Measurements from ENCODE around the gene TIMM10.

The TIMM10 gene

GRCh38 chr11:57523419-57523818, 7.1 kb downstream of the TIMM10 start:
- peaks cover 13% of the 10 kb centered on the region for H3K36me3 Mint-ChIP-seq (ENCODE audit: low read depth)
- H3K4me1 Mint-ChIP-seq: peaks cover 7% of the 10 kb centered on the region
- DNase-seq: no peak
- no peaks in the 10 kb centered on the region for H3K27me3 Mint-ChIP-seq
- no peak overlapping the region for H3K4me3 Mint-ChIP-seq
- no peak for ATAC-seq
- H3K27ac Mint-ChIP-seq: no peak overlapping the region
- H3K9me3 Mint-ChIP-seq: no peaks in the 10 kb centered on the region

DNA sequence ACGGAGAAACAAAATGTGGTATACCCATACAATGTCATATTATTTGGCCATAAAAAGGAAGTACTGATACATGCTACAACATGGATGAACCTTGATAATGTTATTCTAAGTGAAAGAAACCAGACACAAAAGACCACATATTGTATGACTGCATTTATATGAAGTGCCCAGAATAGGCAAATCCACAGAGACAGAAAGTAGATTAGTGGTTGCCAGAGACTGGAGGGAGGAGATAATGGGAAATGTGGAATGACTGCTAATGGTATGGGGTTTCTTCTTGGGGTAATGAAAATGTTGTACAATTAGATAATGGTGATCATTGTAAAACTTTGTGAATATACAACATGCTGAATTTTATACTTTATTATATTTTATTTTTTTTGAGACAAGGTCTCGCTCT, 9.4 kb downstream of the TIMM10 start:
- H3K27ac Mint-ChIP-seq: no peak overlapping the region
- DNase-seq (no peak), ATAC-seq (no peak)
- no peaks in the 10 kb centered on the region for H3K9me3 Mint-ChIP-seq
- H3K4me3 Mint-ChIP-seq: no peak overlapping the region
- peaks cover 2% of the 10 kb centered on the region for H3K4me1 Mint-ChIP-seq
- no peaks in the 10 kb centered on the region for H3K27me3 Mint-ChIP-seq
- H3K36me3 Mint-ChIP-seq (ENCODE audit: low read depth): peaks cover 2% of the 10 kb centered on the region

DNA sequence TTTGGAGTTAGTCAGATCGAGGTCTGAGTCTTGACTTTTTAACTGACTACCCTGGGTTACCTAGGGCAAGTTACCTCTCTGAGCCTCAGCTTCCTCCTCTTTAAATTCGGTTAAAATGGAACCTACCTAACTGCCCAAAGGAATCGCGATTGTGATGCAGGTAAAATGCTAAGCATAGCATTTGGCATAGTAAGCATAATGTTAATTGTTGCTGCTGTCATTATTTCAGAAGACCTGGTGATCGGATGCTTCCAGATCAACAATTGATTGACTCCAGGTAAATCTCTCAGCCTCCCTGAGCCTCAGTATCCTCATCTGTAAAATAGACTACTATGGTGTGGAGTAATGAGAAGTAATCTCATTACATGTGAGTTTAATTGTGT, 14.5 kb downstream of the TIMM10 start:
- DNase-seq: no peak

DNA sequence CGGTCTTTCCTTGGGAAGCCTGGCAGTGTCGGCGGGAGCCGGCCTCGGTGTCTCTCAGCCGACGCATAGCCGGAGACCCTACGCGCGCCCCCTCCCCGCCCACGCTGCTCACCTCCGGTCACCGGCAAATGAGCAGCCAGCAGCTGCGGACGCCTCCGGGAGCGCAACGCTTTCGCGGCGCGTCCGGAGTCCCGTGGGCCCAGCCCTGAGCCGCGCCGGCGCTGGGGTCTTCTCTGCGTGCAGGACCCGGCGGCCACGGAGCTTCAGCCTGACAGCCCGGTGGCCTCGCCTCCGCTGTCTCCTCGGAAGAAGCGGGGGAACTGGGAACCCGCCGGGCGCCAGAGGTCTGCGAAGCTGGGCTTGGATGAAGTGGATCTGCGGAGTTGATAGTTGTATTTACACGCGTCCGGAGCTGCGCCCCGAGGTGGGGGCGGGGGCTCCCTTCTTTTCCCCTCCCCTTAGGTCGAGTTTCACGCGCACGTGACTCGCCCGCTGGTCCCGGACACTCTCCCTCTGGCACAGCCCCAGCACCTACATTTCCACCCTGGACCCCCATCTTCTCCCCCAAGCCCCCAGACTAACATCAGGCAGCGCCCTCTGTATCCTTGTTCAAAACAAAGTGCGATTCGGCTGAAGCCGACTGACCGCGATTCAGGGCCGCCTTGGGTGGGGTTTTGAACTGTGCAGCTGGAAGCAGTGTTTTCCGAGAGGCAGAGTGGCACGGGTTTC, 15.1 kb downstream of the TIMM10 start, which contains the start of gene SLC43A1:
TSS of gene SLC43A1 (minus strand) at position 371 of the 729 bp plus-strand sequence. CDS start 1,591 bp downstream, outside the sequence.
- peaks cover 31% of the 10 kb centered on the region for H3K4me1 Mint-ChIP-seq
- peak; percentile 17 for ATAC-seq
- no peaks in the 10 kb centered on the region for H3K9me3 Mint-ChIP-seq
- peak; percentile 47 for DNase-seq
- H3K27ac Mint-ChIP-seq: peak within 1 kb of the TSS; percentile 96
- H3K36me3 Mint-ChIP-seq (ENCODE audit: low read depth): peaks cover 3% of the 10 kb centered on the region
- peak within 1 kb of the TSS; percentile 97 for H3K4me3 Mint-ChIP-seq
- H3K27me3 Mint-ChIP-seq: no peaks in the 10 kb centered on the region

More for the DNA sequence above, 14.5 kb downstream of the TIMM10 start:
- peak overlapping the region; percentile 87 for H3K27ac Mint-ChIP-seq
- peaks cover 3% of the 10 kb centered on the region for H3K36me3 Mint-ChIP-seq (ENCODE audit: low read depth)
- H3K27me3 Mint-ChIP-seq: no peaks in the 10 kb centered on the region
- peaks cover 31% of the 10 kb centered on the region for H3K4me1 Mint-ChIP-seq
- ATAC-seq: no peak
- H3K4me3 Mint-ChIP-seq: peak overlapping the region; percentile 97
- H3K9me3 Mint-ChIP-seq: no peaks in the 10 kb centered on the region

- Mint-ChIP-seq H3K27me3 (no peaks in the 10 kb centered on the region), H3K36me3 (ENCODE audit: low read depth) (peaks cover 6% of the 10 kb centered on the region), H3K4me3 (peak overlapping the region; percentile 97), H3K27ac (peak overlapping the region; percentile 96), H3K9me3 (no peaks in the 10 kb centered on the region), H3K4me1 (peaks cover 31% of the 10 kb centered on the region)
- DNase-seq (peak; percentile 65), ATAC-seq (peak; percentile 65)
Measured at GRCh38 chr11:57514538-57515331, 15.8 kb downstream of the TIMM10 start.

DNA sequence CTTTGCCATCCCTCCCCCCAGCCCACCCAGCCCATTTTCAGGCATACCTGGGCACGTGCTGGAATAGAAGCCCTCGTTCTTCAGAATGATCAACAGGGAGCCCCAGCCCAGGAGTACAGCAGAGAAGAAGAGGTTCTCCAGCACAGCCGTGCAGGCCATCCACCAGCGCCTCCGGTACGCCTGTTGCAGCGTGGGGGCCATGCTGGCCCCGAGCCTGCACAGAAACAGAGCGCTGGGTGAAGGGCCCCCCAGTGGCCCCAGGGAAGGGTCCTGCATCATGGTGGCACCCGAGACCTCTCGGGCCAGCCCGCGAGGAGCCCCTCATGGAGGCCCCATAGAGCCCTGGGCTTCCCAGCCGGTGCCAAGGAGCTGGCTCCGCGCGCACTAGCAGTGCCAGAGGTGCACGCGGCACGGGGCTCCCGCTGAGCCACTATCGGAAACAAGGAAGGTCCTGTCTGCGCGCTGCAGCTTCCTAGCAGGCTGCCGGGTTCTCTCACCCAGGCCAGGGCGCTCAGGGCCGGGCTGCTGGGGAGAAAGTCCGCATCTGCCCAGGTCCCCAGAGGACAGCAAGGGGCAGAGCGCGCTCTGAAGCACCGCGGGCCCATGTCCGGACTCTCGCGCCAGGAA, 16.5 kb downstream of the TIMM10 start:
- peaks cover 7% of the 10 kb centered on the region for H3K36me3 Mint-ChIP-seq (ENCODE audit: low read depth)
- no peaks in the 10 kb centered on the region for H3K9me3 Mint-ChIP-seq
- H3K4me3 Mint-ChIP-seq: peak overlapping the region; percentile 97
- DNase-seq: peak; percentile 42
- H3K27ac Mint-ChIP-seq: peak overlapping the region; percentile 96
- no peaks in the 10 kb centered on the region for H3K27me3 Mint-ChIP-seq
- ATAC-seq: peak; percentile 35
- H3K4me1 Mint-ChIP-seq: peaks cover 31% of the 10 kb centered on the region

- Mint-ChIP-seq H3K27ac (no peak overlapping the region), H3K4me3 (peak overlapping the region; percentile 97), H3K36me3 (ENCODE audit: low read depth) (peaks cover 7% of the 10 kb centered on the region), H3K4me1 (peaks cover 31% of the 10 kb centered on the region), H3K9me3 (no peaks in the 10 kb centered on the region), H3K27me3 (no peaks in the 10 kb centered on the region)
- no peak for ATAC-seq
- DNase-seq: no peak
Measured at GRCh38 chr11:57513452-57513795, 17.1 kb downstream of the TIMM10 start.

DNA sequence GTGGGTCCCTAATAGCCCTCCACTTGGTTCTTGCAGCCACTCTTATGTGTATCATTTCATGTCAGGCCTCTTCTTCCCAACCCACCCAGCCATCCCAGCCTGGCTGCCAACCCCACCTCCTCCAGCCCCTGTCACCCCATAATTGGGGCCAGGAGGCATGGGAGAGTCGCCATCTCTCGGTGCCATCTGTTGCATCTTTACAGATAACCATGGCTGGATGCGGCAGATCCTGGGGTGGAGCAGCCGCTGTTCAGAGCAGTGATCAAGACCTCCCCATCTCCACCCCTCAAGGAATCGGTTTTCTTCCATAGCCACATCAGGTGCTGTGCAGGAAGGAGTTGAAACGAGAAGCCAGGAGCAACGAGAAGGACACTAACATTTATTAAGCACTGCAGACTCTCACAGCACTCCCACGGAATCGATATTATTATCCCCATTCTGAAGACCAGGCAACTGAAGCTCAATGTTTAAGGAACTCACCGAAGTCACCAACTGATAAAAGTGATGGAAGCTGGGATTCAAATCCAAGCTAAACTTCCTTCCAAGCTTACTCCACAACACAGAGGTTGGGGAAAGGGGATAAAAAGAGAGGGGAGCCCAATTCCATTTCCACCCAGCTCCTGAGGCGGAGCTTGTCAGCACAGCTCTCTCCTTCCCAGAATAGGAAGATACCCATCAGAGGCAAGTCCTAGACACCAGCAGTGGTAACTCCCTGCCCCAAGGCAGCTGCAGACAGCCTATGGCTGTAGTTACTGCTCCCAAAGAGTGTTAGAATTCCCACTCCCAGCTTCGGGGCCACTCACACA, 17.7 kb downstream of the TIMM10 start:
- no peak for DNase-seq
- Mint-ChIP-seq H3K4me3 (peak overlapping the region; percentile 97), H3K36me3 (ENCODE audit: low read depth) (peaks cover 7% of the 10 kb centered on the region), H3K27ac (no peak overlapping the region), H3K9me3 (no peaks in the 10 kb centered on the region), H3K27me3 (no peaks in the 10 kb centered on the region), H3K4me1 (peaks cover 31% of the 10 kb centered on the region)
- ATAC-seq: no peak

DNA sequence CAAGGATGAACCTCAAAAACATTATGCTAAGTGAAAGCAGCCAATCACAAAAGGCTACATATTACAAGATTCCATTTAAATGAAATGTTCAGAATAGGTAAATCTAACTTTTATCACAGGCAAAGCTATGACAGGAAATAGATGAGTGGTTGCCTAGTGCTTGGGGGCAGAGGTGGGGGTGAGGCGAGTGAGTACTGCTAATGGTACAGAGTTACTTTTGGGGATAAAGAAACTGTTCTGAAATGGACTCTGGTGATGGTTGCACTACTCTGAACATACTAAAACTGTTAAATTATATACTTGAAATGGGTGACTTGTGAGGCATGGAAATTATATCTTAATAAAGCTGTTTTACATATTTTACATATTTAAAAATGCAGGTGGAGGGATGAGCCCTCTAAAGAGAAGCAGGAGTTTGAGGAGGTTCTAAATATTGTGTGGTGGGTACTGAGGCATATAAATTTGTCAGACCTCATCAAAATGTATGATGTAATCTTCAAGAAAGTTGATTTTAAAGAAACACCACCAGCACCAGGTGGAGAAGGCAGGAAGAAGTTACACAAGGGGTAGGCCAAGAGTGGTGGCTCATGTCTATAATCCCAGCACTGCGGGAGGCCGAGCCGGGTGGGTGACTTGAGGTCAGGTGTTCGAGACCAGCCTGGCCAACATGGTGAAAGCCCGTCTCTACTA, 18.7 kb downstream of the TIMM10 start:
- H3K27me3 Mint-ChIP-seq: no peaks in the 10 kb centered on the region
- H3K4me1 Mint-ChIP-seq: peaks cover 31% of the 10 kb centered on the region
- H3K36me3 Mint-ChIP-seq (ENCODE audit: low read depth): peaks cover 7% of the 10 kb centered on the region
- no peaks in the 10 kb centered on the region for H3K9me3 Mint-ChIP-seq
- H3K4me3 Mint-ChIP-seq: no peak overlapping the region
- H3K27ac Mint-ChIP-seq: peak overlapping the region; percentile 2
- DNase-seq (no peak), ATAC-seq (no peak)

DNA sequence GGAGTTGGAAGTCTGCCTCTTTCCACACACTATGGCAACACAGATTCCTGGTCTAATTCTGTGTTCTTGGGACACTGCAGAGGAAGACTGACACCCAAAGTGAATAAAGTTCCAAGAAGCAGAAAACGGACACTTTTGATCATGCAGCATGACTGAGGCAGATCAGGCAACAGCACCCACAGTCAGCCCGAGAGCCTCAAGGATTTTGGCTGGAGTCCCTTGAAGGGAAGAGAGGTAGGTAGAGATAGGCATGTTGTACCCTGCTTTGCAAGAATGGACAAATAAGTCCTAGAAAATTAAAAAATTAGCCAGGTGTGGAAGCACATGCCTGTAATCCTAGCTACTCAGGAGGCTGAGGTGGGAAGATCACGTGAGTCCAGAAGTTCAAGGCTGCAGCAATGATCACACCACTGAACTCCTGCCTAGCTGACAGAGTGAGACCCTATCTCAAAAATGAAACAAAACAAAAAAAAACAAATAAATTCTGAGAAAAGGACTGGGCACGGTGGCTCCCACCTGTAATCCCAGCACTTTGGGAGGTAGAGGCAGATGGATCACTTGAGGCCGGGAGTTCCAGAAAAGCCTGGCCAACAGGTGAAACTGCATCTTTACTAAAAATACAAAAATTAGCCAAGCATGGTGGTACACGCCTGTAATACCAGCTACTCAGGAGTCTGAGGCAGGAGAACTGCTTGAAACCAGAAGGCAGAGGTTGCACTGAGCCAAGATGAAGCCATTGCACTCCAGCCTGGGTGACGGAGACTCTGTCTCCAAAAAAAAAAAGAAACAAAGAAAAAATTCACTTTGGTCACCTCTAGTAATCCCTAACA, 22.0 kb downstream of the TIMM10 start:
- DNase-seq: no peak
- no peak for ATAC-seq
- Mint-ChIP-seq H3K36me3 (ENCODE audit: low read depth) (peaks cover 11% of the 10 kb centered on the region), H3K27ac (peak overlapping the region; percentile 67), H3K4me3 (no peak overlapping the region), H3K27me3 (no peaks in the 10 kb centered on the region), H3K9me3 (no peaks in the 10 kb centered on the region), H3K4me1 (peaks cover 20% of the 10 kb centered on the region)

DNA sequence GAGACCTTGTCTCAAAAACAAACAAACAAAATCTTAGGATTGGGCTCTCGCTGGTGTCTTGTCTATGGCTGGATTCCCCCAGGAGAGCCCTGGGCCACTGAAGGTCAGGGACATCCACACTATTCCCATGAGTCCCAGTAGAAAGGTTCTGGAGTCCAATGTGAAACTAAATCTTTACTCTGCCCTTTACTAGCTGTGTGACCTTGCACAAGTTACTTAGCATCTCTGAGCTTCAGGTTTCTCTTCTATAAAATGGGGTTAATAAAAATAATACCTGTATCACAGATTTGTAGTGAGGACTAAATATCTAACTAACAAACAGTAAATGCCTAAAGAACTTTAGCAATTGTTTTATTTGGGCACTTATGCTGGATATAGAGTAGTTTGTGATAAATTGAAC, 24.0 kb downstream of the TIMM10 start:
- Mint-ChIP-seq H3K4me3 (no peak overlapping the region), H3K36me3 (ENCODE audit: low read depth) (peaks cover 8% of the 10 kb centered on the region)

GRCh38 chr11:57504511-57504910, 26.0 kb downstream of the TIMM10 start:
- H3K9me3 Mint-ChIP-seq: no peaks in the 10 kb centered on the region
- H3K27me3 Mint-ChIP-seq: no peaks in the 10 kb centered on the region
- no peak overlapping the region for H3K4me3 Mint-ChIP-seq
- H3K4me1 Mint-ChIP-seq: peaks cover 2% of the 10 kb centered on the region
- no peak for DNase-seq
- H3K36me3 Mint-ChIP-seq (ENCODE audit: low read depth): peaks cover 11% of the 10 kb centered on the region
- no peak overlapping the region for H3K27ac Mint-ChIP-seq
- ATAC-seq: no peak

More for the DNA sequence above, 24.0 kb downstream of the TIMM10 start:
- ATAC-seq (no peak), DNase-seq (no peak)
- Mint-ChIP-seq H3K4me1 (no peaks in the 10 kb centered on the region), H3K27me3 (no peaks in the 10 kb centered on the region), H3K9me3 (no peaks in the 10 kb centered on the region), H3K27ac (no peak overlapping the region)

DNA sequence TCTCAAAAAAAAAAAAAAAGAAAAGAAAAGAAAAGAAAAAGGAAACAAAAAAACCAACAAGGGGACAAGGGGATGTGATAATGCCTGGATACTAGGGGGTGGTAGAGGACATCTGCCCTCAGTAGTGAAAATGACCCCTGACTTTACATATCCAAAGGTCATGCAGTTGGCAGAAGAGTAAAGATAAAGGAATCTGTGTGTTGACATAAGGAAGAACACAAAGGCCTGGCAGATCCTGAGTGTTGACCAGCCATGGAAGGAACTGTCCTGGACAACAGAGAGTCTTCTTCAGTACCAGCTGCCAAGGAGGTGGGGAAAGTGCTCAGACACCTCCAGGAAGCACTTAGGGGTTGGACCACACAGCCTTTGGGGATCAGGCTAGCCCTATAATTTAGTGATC, 27.7 kb downstream of the TIMM10 start:
- no peak overlapping the region for H3K27ac Mint-ChIP-seq
- ATAC-seq (no peak), DNase-seq (no peak)
- no peaks in the 10 kb centered on the region for H3K9me3 Mint-ChIP-seq
- peaks cover 2% of the 10 kb centered on the region for H3K4me1 Mint-ChIP-seq
- peaks cover 15% of the 10 kb centered on the region for H3K36me3 Mint-ChIP-seq (ENCODE audit: low read depth)
- H3K4me3 Mint-ChIP-seq: no peak overlapping the region
- no peaks in the 10 kb centered on the region for H3K27me3 Mint-ChIP-seq
